Measurements from ENCODE around the gene TFIP11.

The TFIP11 gene

GRCh38 chr22:26536056-26536761 lies 23.9 kb upstream of the TFIP11 start:
- H3K27me3 ChIP-seq (ENCODE audit: insufficient read depth, poor library complexity, severe bottlenecking), result no peaks in the 10 kb centered on the region
- H3K4me3 ChIP-seq (replicated peaks; ENCODE audit: insufficient read depth, low read length), result no peak overlapping the region
- TF ChIP-seq SPI1 (IDR thresholded peaks at IDR 0.05; ENCODE audit: borderline replicate concordance, low read depth) (no peak), POLR2AphosphoS5 (IDR thresholded peaks at IDR 0.05; ENCODE audit: low read depth) (no peak), GABPA (IDR thresholded peaks at IDR 0.05; ENCODE audit: low read depth) (no peak), REST (IDR thresholded peaks at IDR 0.05; ENCODE audit: insufficient replicate concordance, low read depth) (no peak)
- TF ChIP-seq, protein P1, sequence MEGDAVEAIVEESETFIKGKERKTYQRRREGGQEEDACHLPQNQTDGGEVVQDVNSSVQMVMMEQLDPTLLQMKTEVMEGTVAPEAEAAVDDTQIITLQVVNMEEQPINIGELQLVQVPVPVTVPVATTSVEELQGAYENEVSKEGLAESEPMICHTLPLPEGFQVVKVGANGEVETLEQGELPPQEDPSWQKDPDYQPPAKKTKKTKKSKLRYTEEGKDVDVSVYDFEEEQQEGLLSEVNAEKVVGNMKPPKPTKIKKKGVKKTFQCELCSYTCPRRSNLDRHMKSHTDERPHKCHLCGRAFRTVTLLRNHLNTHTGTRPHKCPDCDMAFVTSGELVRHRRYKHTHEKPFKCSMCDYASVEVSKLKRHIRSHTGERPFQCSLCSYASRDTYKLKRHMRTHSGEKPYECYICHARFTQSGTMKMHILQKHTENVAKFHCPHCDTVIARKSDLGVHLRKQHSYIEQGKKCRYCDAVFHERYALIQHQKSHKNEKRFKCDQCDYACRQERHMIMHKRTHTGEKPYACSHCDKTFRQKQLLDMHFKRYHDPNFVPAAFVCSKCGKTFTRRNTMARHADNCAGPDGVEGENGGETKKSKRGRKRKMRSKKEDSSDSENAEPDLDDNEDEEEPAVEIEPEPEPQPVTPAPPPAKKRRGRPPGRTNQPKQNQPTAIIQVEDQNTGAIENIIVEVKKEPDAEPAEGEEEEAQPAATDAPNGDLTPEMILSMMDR (IDR thresholded peaks at IDR 0.05; ENCODE audit: insufficient read depth, low read length), result no peak
- DNase-seq (ENCODE audit: low read depth in 1 of 2, low spot score in 1 of 2), result no peak
- H3K27ac ChIP-seq (replicated peaks), result no peak overlapping the region

- H3K27me3 ChIP-seq (ENCODE audit: insufficient read depth, poor library complexity, severe bottlenecking), result no peaks in the 10 kb centered on the region
- peak overlapping the region; percentile 55; the same call in 1 of the 2 replicates for H3K27ac ChIP-seq (replicated peaks)
- TF ChIP-seq SPI1 (IDR thresholded peaks at IDR 0.05; ENCODE audit: borderline replicate concordance, low read depth), result no peak
- TF ChIP-seq GABPA (IDR thresholded peaks at IDR 0.05; ENCODE audit: low read depth), result no peak
- TF ChIP-seq, protein P1 (IDR thresholded peaks at IDR 0.05; ENCODE audit: insufficient read depth, low read length), result no peak
- no peak for TF ChIP-seq POLR2AphosphoS5 (IDR thresholded peaks at IDR 0.05; ENCODE audit: low read depth)
- no peak for TF ChIP-seq REST (IDR thresholded peaks at IDR 0.05; ENCODE audit: insufficient replicate concordance, low read depth)
- no peak for DNase-seq (ENCODE audit: low read depth in 1 of 2, low spot score in 1 of 2)
- no peak overlapping the region for H3K4me3 ChIP-seq (replicated peaks; ENCODE audit: insufficient read depth, low read length)
Observed at GRCh38 chr22:26535603-26535908, 23.3 kb upstream of the TFIP11 start.

DNA sequence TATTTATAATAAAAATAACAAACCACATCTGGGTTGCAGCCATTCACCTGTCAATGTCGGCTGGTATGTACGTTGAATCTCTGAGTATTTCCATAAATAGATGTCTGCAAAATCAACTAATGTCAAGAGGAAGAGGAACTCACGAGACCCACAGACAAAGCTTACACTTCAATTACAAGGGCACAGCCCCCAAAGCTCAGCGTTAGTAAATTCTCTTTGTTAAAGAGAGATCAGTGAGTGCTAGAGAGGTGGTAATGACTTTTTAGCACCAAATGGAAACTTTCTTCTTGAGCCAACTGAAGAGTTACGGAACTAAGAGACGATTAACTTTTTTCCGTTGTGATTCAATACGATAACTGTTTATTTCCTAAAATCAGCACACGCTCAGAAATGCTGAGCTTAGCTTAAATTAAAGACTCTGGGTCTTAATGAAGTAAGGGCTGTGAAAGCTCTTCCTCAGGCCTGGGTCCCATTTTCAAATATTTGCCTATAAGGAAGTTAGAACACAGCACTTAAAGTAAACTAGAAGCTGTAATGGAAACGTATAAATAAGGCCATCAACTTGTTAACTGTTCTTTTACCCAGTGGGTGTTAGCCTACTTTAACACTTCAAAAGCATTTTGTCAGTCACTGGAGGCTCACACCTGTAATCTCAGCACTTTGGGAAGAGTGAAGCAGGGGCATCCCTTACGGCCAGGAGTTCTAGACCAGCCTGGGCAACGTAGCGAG lies 22.8 kb upstream of the TFIP11 start:
- TF ChIP-seq REST (IDR thresholded peaks at IDR 0.05; ENCODE audit: insufficient replicate concordance, low read depth) (no peak), SPI1 (IDR thresholded peaks at IDR 0.05; ENCODE audit: borderline replicate concordance, low read depth) (peak; percentile 56)
- peak overlapping the region; percentile 55 for H3K27ac ChIP-seq (replicated peaks)

More for the DNA sequence above, 22.8 kb upstream of the TFIP11 start:
- DNase-seq (ENCODE audit: low read depth in 1 of 2, low spot score in 1 of 2), result no peak
- H3K27me3 ChIP-seq (ENCODE audit: insufficient read depth, poor library complexity, severe bottlenecking), result no peaks in the 10 kb centered on the region
- H3K4me3 ChIP-seq (replicated peaks; ENCODE audit: insufficient read depth, low read length), result no peak overlapping the region

Data from HL-60 (cell line).